ENCODE data around the gene C19orf81. TPM values are rescaled to one million over a fixed set of nuclear protein-coding genes. Genes with fewer than 3 reads are reported as not detected.

C19orf81 gene
- total and polyA plus RNA-seq, 9 of the 15 experiments (the other 6 are each of a cell fraction or from before 2014, with no cell fraction given) = 2.5 to 42.9 (median 33.0) TPM; not detected in 4

DNA sequence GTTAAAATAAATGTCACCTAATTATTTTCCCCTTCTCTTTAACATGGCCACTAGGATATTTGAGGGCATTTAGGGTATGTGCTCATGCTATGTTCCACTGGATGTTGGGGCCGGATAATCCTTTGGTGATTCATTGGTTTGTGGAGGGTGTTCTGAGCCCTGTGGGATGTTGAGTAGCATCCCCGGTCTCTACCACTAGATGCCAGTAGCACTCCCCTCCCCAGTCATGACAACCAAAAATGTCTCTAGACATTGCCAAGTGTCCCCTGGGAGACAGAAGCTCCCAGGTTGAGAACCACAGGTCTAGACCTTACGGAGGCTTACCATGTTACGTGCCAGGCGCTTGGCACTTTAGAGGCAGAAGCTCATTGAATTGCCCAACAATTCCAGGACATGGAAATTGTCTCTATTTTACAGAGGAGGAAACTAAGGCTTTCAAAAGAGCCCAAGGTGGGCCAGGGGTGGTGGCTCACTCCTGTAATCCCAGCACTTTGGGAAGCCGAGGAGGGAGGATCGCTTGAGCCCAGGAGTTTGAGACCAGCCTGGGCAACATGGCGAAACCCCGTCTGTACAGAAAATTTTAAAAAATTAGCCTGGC is 56.3 kb downstream of the C19orf81 start (continued):
- TF ChIP-seq, protein P1, sequence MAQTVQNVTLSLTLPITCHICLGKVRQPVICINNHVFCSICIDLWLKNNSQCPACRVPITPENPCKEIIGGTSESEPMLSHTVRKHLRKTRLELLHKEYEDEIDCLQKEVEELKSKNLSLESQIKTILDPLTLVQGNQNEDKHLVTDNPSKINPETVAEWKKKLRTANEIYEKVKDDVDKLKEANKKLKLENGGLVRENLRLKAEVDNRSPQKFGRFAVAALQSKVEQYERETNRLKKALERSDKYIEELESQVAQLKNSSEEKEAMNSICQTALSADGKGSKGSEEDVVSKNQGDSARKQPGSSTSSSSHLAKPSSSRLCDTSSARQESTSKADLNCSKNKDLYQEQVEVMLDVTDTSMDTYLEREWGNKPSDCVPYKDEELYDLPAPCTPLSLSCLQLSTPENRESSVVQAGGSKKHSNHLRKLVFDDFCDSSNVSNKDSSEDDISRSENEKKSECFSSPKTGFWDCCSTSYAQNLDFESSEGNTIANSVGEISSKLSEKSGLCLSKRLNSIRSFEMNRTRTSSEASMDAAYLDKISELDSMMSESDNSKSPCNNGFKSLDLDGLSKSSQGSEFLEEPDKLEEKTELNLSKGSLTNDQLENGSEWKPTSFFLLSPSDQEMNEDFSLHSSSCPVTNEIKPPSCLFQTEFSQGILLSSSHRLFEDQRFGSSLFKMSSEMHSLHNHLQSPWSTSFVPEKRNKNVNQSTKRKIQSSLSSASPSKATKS (CRISPR knock-in tag; IDR thresholded peaks at IDR 0.05) = no peak
- TF ChIP-seq, protein P2, sequence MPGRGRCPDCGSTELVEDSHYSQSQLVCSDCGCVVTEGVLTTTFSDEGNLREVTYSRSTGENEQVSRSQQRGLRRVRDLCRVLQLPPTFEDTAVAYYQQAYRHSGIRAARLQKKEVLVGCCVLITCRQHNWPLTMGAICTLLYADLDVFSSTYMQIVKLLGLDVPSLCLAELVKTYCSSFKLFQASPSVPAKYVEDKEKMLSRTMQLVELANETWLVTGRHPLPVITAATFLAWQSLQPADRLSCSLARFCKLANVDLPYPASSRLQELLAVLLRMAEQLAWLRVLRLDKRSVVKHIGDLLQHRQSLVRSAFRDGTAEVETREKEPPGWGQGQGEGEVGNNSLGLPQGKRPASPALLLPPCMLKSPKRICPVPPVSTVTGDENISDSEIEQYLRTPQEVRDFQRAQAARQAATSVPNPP (IDR thresholded peaks at IDR 0.05; ENCODE audit: borderline replicate concordance, insufficient read depth, insufficient read length) = no peak
- TF ChIP-seq HCFC1 (IDR thresholded peaks at IDR 0.05; ENCODE audit: low read depth, low read length) = no peak
- TF ChIP-seq, protein P3, sequence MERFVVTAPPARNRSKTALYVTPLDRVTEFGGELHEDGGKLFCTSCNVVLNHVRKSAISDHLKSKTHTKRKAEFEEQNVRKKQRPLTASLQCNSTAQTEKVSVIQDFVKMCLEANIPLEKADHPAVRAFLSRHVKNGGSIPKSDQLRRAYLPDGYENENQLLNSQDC (CRISPR knock-in tag; IDR thresholded peaks at IDR 0.05) = no peak
- TF ChIP-seq KDM1A (IDR thresholded peaks at IDR 0.05) = 0 out of 4 replicates have a peak, but pooled peaks of 1 of the 2 experiments have one; percentile 7
- TF ChIP-seq ESRRB (CRISPR knock-in tag; IDR thresholded peaks at IDR 0.05; ENCODE audit: borderline replicate concordance) = no peak
- TF ChIP-seq, protein P4, sequence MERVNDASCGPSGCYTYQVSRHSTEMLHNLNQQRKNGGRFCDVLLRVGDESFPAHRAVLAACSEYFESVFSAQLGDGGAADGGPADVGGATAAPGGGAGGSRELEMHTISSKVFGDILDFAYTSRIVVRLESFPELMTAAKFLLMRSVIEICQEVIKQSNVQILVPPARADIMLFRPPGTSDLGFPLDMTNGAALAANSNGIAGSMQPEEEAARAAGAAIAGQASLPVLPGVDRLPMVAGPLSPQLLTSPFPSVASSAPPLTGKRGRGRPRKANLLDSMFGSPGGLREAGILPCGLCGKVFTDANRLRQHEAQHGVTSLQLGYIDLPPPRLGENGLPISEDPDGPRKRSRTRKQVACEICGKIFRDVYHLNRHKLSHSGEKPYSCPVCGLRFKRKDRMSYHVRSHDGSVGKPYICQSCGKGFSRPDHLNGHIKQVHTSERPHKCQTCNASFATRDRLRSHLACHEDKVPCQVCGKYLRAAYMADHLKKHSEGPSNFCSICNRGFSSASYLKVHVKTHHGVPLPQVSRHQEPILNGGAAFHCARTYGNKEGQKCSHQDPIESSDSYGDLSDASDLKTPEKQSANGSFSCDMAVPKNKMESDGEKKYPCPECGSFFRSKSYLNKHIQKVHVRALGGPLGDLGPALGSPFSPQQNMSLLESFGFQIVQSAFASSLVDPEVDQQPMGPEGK (CRISPR knock-in tag; IDR thresholded peaks at IDR 0.05; ENCODE audit: borderline replicate concordance) = no peak
- TF ChIP-seq MYC (IDR thresholded peaks at IDR 0.05; ENCODE audit: low read depth, low read length) = no peak
- no peak for TF ChIP-seq MYC (CRISPR knock-in tag; IDR thresholded peaks at IDR 0.05; ENCODE audit: borderline replicate concordance, low read depth)
- TF ChIP-seq TRIM28 (IDR thresholded peaks at IDR 0.05) = no peak
- TF ChIP-seq, protein P5, sequence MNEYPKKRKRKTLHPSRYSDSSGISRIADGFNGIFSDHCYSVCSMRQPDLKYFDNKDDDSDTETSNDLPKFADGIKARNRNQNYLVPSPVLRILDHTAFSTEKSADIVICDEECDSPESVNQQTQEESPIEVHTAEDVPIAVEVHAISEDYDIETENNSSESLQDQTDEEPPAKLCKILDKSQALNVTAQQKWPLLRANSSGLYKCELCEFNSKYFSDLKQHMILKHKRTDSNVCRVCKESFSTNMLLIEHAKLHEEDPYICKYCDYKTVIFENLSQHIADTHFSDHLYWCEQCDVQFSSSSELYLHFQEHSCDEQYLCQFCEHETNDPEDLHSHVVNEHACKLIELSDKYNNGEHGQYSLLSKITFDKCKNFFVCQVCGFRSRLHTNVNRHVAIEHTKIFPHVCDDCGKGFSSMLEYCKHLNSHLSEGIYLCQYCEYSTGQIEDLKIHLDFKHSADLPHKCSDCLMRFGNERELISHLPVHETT (CRISPR knock-in tag; conservative IDR thresholded peaks at IDR 0.05 in 1 of 2, IDR thresholded peaks at IDR 0.05 in 1 of 2) = no peak
- no peak for TF ChIP-seq CC2D1A (IDR thresholded peaks at IDR 0.05)
- TF ChIP-seq, protein P6, sequence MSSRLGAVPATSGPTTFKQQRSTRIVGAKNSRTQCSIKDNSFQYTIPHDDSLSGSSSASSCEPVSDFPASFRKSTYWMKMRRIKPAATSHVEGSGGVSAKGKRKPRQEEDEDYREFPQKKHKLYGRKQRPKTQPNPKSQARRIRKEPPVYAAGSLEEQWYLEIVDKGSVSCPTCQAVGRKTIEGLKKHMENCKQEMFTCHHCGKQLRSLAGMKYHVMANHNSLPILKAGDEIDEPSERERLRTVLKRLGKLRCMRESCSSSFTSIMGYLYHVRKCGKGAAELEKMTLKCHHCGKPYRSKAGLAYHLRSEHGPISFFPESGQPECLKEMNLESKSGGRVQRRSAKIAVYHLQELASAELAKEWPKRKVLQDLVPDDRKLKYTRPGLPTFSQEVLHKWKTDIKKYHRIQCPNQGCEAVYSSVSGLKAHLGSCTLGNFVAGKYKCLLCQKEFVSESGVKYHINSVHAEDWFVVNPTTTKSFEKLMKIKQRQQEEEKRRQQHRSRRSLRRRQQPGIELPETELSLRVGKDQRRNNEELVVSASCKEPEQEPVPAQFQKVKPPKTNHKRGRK (tag; IDR thresholded peaks at IDR 0.05) = no peak
- no peak for TF ChIP-seq ZC3H11A (IDR thresholded peaks at IDR 0.05; ENCODE audit: low read depth, low read length)
- 0 out of 2 replicates have a peak, but pooled peaks have one; percentile 26 for TF ChIP-seq ETV5 (CRISPR knock-in tag; IDR thresholded peaks at IDR 0.05; ENCODE audit: low read depth)
- no peak for TF ChIP-seq ZNF124 (CRISPR knock-in tag; IDR thresholded peaks at IDR 0.05)
- no peak for TF ChIP-seq TBL1XR1 (IDR thresholded peaks at IDR 0.05; ENCODE audit: low read length in 2 of 2)
- TF ChIP-seq, protein P7, sequence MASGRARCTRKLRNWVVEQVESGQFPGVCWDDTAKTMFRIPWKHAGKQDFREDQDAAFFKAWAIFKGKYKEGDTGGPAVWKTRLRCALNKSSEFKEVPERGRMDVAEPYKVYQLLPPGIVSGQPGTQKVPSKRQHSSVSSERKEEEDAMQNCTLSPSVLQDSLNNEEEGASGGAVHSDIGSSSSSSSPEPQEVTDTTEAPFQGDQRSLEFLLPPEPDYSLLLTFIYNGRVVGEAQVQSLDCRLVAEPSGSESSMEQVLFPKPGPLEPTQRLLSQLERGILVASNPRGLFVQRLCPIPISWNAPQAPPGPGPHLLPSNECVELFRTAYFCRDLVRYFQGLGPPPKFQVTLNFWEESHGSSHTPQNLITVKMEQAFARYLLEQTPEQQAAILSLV (tag; IDR thresholded peaks at IDR 0.05) = no peak

Data from K562 (cell line).